SK-N-SH (cell line): Measurements from ENCODE around the gene RAI1.

Source experiments
- CTCF ChIP-seq: fragments of 200-600 bp; sonication (generic); IDR thresholded peaks from 2 replicates; pipeline ENCODE4 v1.6.1; 2017; ENCODE audit warnings: antibody characterized with exemption, mild to moderate bottlenecking, moderate library complexity
- RCOR1 ChIP-seq: fragments of 150-350 bp; IDR thresholded peaks from 2 replicates; pipeline ENCODE4 v1.6.1; 2017; ENCODE audit warnings: antibody characterized with exemption, low read length

DNA sequence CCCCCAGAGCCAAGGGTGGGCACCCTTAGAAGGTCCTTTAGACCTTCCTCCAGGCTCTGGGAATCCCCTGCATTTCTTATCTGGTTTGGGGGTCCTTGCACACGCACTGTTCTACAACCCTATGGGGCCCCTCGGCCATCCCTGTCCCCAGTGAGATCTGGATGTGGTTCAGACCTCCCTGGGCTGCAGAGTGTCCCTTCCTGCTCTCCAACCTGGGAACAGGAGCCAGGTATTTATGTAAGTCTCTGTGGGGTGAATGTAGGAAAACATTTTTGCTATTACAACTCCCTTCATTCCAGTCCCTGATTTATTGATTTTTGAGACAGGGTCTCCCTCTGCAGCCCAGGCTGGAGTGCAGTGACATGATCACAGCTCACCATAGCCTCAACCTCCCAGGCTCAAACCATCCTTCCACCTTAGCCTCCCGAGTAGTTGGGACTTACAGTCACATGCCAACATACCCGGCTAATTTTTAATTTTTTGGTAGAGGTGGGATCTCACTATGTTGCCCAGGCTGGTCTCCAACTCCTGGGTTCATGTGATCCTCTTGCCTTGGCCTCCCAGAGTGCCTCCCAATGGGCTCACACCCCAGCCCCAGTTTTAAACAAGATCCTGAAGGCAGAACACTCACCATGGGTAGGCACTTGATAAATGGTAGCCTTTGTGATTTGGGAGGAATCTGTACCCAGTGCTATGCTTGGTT lies 61.6 kb downstream of the RAI1 start:
- TF ChIP-seq RCOR1, result no peak
- no peak for TF ChIP-seq CTCF
